ENCODE results near the gene CBY1. TPM values are rescaled to one million over a fixed set of nuclear protein-coding genes. Genes with fewer than 3 reads are reported as not detected.

Gene CBY1
- total and polyA plus RNA-seq, 4 donors = 6.3 to 14.9 (median 8.9) TPM

DNA sequence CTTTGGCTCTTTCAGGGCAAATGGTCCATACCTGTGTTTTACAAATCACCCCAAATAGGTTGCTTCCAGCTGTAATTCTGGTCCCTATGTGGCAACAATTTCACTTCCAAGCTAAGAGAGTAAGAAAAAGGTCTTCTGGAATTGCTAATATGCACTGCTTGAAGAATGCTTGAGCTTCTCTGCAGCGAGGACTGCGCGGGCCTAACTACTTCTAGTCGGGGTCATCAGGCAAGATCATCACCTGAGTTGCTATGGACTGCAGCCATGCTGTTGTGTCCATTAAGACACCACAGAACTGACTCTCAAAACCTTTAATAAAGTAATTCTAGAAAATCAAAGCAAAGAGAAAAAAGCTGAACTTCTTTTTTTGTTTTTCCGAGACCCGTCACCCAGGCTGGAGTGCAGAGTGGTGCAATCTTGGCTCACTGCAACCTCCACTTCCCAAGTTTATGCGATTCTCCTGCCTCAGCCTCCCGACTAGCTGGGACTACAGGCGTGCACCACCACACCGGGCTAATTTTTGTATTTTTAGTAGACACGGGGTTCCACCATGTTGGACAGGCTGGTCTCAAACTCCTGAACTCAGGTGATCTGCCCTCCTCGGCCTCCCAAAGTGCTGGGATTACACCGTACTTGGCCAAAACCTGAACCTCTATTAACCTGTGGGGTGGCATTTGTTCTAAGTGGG, 42.1 kb downstream of the CBY1 start:
- Histone ChIP-seq H3K9me3 (ENCODE audit: control insufficient read depth in 4 of 4, low read length in 3 of 4) (no peaks in the 10 kb centered on the region), H3K9ac (ENCODE audit: low read depth in 1 of 2, low read length in 2 of 2) (peak overlapping the region in 1 of 2 donors; percentile 89), H3K4me1 (ENCODE audit: control insufficient read depth in 4 of 4, insufficient read depth in 4 of 4, low read length in 3 of 4) (peaks cover 8 to 37% (median 29%) of the 10 kb centered on the region in 4 donors), H3K27ac (ENCODE audit: low read depth in 1 of 2, low read length in 2 of 2) (peak overlapping the region in 1 of 2 donors; percentile 98), H3K27me3 (ENCODE audit: control insufficient read depth in 4 of 4, insufficient read depth in 4 of 4, low read length in 3 of 4) (no peaks in the 10 kb centered on the region), H3K4me3 (ENCODE audit: low read depth in 1 of 3, low read length in 3 of 3) (no peak overlapping the region), H3K36me3 (ENCODE audit: control insufficient read depth in 4 of 4, insufficient read depth in 3 of 4, low read depth in 1 of 4, low read length in 3 of 4) (no peaks in the 10 kb centered on the region)
- WGBS = 93% methylated on average over 13 of the region's 13 CpGs
- DNase-seq (ENCODE audit: low spot score) = no peak
- TF ChIP-seq NR2F2 (IDR thresholded peaks at IDR 0.05) = no peak
- no peak for TF ChIP-seq GABPA (IDR thresholded peaks at IDR 0.05 in 1 of 2, conservative IDR thresholded peaks at IDR 0.05 in 1 of 2)
- TF ChIP-seq EGR1 (IDR thresholded peaks at IDR 0.05; ENCODE audit: low read depth in 2 of 2) = no peak
- no peak for TF ChIP-seq FOXA2 (IDR thresholded peaks at IDR 0.05)
- TF ChIP-seq HNF4A (conservative IDR thresholded peaks at IDR 0.05) = no peak
- TF ChIP-seq, protein P1, sequence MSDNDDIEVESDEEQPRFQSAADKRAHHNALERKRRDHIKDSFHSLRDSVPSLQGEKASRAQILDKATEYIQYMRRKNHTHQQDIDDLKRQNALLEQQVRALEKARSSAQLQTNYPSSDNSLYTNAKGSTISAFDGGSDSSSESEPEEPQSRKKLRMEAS (IDR thresholded peaks at IDR 0.05) = no peak
- TF ChIP-seq JUND (IDR thresholded peaks at IDR 0.05) = no peak
- TF ChIP-seq, protein P2, sequence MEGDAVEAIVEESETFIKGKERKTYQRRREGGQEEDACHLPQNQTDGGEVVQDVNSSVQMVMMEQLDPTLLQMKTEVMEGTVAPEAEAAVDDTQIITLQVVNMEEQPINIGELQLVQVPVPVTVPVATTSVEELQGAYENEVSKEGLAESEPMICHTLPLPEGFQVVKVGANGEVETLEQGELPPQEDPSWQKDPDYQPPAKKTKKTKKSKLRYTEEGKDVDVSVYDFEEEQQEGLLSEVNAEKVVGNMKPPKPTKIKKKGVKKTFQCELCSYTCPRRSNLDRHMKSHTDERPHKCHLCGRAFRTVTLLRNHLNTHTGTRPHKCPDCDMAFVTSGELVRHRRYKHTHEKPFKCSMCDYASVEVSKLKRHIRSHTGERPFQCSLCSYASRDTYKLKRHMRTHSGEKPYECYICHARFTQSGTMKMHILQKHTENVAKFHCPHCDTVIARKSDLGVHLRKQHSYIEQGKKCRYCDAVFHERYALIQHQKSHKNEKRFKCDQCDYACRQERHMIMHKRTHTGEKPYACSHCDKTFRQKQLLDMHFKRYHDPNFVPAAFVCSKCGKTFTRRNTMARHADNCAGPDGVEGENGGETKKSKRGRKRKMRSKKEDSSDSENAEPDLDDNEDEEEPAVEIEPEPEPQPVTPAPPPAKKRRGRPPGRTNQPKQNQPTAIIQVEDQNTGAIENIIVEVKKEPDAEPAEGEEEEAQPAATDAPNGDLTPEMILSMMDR (IDR thresholded peaks at IDR 0.05; ENCODE audit: low read depth, low read length, missing input control) = no peak
- no peak for TF ChIP-seq FOXA1 (IDR thresholded peaks at IDR 0.05)
- no peak for TF ChIP-seq TAF1 (conservative IDR thresholded peaks at IDR 0.05)
- no peak for TF ChIP-seq HNF4G (IDR thresholded peaks at IDR 0.05)
- no peak for TF ChIP-seq YY1 (IDR thresholded peaks at IDR 0.05)
- TF ChIP-seq RAD21 (IDR thresholded peaks at IDR 0.05) = no peak
- no peak for TF ChIP-seq SP1 (IDR thresholded peaks at IDR 0.05)
- TF ChIP-seq, protein P3, sequence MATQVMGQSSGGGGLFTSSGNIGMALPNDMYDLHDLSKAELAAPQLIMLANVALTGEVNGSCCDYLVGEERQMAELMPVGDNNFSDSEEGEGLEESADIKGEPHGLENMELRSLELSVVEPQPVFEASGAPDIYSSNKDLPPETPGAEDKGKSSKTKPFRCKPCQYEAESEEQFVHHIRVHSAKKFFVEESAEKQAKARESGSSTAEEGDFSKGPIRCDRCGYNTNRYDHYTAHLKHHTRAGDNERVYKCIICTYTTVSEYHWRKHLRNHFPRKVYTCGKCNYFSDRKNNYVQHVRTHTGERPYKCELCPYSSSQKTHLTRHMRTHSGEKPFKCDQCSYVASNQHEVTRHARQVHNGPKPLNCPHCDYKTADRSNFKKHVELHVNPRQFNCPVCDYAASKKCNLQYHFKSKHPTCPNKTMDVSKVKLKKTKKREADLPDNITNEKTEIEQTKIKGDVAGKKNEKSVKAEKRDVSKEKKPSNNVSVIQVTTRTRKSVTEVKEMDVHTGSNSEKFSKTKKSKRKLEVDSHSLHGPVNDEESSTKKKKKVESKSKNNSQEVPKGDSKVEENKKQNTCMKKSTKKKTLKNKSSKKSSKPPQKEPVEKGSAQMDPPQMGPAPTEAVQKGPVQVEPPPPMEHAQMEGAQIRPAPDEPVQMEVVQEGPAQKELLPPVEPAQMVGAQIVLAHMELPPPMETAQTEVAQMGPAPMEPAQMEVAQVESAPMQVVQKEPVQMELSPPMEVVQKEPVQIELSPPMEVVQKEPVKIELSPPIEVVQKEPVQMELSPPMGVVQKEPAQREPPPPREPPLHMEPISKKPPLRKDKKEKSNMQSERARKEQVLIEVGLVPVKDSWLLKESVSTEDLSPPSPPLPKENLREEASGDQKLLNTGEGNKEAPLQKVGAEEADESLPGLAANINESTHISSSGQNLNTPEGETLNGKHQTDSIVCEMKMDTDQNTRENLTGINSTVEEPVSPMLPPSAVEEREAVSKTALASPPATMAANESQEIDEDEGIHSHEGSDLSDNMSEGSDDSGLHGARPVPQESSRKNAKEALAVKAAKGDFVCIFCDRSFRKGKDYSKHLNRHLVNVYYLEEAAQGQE (IDR thresholded peaks at IDR 0.05) = no peak
- TF ChIP-seq, protein P4, sequence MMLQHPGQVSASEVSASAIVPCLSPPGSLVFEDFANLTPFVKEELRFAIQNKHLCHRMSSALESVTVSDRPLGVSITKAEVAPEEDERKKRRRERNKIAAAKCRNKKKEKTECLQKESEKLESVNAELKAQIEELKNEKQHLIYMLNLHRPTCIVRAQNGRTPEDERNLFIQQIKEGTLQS (IDR thresholded peaks at IDR 0.05) = no peak
- TF ChIP-seq, protein P5, sequence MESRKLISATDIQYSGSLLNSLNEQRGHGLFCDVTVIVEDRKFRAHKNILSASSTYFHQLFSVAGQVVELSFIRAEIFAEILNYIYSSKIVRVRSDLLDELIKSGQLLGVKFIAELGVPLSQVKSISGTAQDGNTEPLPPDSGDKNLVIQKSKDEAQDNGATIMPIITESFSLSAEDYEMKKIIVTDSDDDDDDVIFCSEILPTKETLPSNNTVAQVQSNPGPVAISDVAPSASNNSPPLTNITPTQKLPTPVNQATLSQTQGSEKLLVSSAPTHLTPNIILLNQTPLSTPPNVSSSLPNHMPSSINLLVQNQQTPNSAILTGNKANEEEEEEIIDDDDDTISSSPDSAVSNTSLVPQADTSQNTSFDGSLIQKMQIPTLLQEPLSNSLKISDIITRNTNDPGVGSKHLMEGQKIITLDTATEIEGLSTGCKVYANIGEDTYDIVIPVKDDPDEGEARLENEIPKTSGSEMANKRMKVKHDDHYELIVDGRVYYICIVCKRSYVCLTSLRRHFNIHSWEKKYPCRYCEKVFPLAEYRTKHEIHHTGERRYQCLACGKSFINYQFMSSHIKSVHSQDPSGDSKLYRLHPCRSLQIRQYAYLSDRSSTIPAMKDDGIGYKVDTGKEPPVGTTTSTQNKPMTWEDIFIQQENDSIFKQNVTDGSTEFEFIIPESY (IDR thresholded peaks at IDR 0.05) = no peak
- TF ChIP-seq RXRA (IDR thresholded peaks at IDR 0.05) = no peak
